Measurements from ENCODE around the gene EPOP.
"Not testable (repeated sequence)": the region's sequence is repeated elsewhere in the genome, so short reads cannot be mapped to it uniquely, and the experiment has no call there.

DNA sequence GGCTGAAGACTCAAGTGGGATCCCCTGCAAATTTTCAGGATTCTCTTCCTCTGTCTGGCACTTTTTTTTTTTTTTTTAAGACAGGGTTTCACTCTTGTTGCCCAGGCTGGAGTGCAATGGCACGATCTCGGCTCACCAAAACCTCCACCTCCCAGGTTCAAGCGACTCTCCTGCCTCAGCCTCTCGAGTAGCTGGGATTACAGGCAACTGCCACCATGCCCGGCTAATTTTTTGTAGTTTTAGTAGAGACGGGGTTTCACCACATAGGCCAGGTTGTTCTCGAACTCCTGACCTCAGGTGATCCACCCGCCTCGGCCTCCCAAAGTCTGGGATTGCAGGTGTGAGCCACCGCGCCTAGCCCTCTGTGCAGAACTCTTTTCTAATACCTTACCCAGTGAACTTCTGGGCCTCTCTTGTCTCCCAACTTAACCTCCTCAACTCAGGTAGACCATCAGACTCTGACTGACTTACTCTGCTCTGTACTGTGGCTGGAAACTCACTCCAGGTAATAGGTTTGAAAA, 24.0 kb downstream of the EPOP start:
- TF ChIP-seq, protein P1, sequence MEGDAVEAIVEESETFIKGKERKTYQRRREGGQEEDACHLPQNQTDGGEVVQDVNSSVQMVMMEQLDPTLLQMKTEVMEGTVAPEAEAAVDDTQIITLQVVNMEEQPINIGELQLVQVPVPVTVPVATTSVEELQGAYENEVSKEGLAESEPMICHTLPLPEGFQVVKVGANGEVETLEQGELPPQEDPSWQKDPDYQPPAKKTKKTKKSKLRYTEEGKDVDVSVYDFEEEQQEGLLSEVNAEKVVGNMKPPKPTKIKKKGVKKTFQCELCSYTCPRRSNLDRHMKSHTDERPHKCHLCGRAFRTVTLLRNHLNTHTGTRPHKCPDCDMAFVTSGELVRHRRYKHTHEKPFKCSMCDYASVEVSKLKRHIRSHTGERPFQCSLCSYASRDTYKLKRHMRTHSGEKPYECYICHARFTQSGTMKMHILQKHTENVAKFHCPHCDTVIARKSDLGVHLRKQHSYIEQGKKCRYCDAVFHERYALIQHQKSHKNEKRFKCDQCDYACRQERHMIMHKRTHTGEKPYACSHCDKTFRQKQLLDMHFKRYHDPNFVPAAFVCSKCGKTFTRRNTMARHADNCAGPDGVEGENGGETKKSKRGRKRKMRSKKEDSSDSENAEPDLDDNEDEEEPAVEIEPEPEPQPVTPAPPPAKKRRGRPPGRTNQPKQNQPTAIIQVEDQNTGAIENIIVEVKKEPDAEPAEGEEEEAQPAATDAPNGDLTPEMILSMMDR (IDR thresholded peaks at IDR 0.05 in 2 of 3, conservative IDR thresholded peaks at IDR 0.05 in 1 of 3; ENCODE audit: borderline replicate concordance in 1 of 3, insufficient read depth in 1 of 3, low read depth in 2 of 3, low read length in 2 of 3) = not testable (repeated sequence)
- TF ChIP-seq, protein P2, sequence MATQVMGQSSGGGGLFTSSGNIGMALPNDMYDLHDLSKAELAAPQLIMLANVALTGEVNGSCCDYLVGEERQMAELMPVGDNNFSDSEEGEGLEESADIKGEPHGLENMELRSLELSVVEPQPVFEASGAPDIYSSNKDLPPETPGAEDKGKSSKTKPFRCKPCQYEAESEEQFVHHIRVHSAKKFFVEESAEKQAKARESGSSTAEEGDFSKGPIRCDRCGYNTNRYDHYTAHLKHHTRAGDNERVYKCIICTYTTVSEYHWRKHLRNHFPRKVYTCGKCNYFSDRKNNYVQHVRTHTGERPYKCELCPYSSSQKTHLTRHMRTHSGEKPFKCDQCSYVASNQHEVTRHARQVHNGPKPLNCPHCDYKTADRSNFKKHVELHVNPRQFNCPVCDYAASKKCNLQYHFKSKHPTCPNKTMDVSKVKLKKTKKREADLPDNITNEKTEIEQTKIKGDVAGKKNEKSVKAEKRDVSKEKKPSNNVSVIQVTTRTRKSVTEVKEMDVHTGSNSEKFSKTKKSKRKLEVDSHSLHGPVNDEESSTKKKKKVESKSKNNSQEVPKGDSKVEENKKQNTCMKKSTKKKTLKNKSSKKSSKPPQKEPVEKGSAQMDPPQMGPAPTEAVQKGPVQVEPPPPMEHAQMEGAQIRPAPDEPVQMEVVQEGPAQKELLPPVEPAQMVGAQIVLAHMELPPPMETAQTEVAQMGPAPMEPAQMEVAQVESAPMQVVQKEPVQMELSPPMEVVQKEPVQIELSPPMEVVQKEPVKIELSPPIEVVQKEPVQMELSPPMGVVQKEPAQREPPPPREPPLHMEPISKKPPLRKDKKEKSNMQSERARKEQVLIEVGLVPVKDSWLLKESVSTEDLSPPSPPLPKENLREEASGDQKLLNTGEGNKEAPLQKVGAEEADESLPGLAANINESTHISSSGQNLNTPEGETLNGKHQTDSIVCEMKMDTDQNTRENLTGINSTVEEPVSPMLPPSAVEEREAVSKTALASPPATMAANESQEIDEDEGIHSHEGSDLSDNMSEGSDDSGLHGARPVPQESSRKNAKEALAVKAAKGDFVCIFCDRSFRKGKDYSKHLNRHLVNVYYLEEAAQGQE (IDR thresholded peaks at IDR 0.05; ENCODE audit: low read depth) = not testable (repeated sequence)
- TF ChIP-seq, protein P3, sequence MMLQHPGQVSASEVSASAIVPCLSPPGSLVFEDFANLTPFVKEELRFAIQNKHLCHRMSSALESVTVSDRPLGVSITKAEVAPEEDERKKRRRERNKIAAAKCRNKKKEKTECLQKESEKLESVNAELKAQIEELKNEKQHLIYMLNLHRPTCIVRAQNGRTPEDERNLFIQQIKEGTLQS (IDR thresholded peaks at IDR 0.05) = not testable (repeated sequence)
- TF ChIP-seq, protein P4, sequence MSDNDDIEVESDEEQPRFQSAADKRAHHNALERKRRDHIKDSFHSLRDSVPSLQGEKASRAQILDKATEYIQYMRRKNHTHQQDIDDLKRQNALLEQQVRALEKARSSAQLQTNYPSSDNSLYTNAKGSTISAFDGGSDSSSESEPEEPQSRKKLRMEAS (IDR thresholded peaks at IDR 0.05) = not testable (repeated sequence)
- TF ChIP-seq EZH2 (IDR thresholded peaks at IDR 0.05); RAD21 (IDR thresholded peaks at IDR 0.05; ENCODE audit: low read depth); SP1 (IDR thresholded peaks at IDR 0.05; ENCODE audit: low read depth); POLR2AphosphoS5 (IDR thresholded peaks at IDR 0.05; ENCODE audit: low read depth, low read length); SIN3A (IDR thresholded peaks at IDR 0.05; ENCODE audit: low read depth); EZH2phosphoT487 (IDR thresholded peaks at IDR 0.05; ENCODE audit: borderline replicate concordance); POLR2A (IDR thresholded peaks at IDR 0.05; ENCODE audit: borderline replicate concordance, extremely low read depth, insufficient read depth, insufficient read length); JUND (IDR thresholded peaks at IDR 0.05); CBX3 (IDR thresholded peaks at IDR 0.05; ENCODE audit: low read depth): not testable (repeated sequence)
